Measurements from ENCODE around the gene IQGAP1. TPM values are rescaled to one million over a fixed set of nuclear protein-coding genes. Genes with fewer than 3 reads are reported as not detected.

The IQGAP1 gene
- total and polyA plus RNA-seq, 2 of the 4 experiments (the other 2 are of a cell fraction), result 87.5 to 207 TPM

DNA sequence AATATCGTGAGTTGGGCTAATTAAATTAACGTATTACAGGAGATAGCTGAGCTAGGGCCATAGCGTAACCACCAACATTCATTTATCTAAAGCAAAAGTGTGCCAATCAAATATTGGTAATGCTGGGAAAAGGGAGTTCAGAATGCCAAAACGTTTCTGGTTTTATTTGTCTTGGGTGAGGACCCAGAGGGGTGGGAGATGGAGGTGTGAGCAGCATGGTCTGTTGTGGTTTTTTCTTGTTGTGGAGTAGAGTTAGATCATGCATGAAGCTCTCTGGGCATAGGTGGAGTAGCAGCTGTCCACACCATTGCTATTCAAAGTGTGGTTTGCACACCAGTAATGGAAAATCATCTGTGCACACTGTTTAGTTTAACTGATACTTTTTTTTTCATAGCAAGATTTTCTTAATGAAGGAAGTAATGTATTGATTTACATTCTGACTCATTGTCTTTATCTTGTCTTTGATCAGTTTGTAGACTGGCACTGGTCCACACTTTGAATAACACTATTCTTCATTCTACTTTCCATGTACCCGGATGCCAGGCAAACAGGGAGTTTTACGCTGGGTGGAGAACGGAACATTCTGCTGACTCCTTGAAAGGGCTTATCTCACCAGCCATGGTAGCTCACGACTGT lies 90.9 kb downstream of the IQGAP1 start:
- no peak overlapping the region for H2BK15ac ChIP-seq (ENCODE audit: low read depth, low read length)
- no peaks in the 10 kb centered on the region for H3K4me1 ChIP-seq (ENCODE audit: control insufficient read depth, insufficient read depth, low read length)
- H4K20me1 ChIP-seq (ENCODE audit: insufficient read depth, low read length), result no peaks in the 10 kb centered on the region
- H3K27me3 ChIP-seq (ENCODE audit: control insufficient read depth, insufficient read depth, low read length), result no peaks in the 10 kb centered on the region
- no peak overlapping the region for H2AFZ ChIP-seq (replicated peaks; ENCODE audit: low read length, poor library complexity)
- no peak overlapping the region for H3K4ac ChIP-seq (ENCODE audit: low read depth, low read length)
- CTCF ChIA-PET, result interaction anchor here (1.0 kb wide), 1 partner anchor 159 kb away, joined by 3 read pairs; no protein-coding TSS in a partner anchor
- no TSS peak for BruUV-seq (replicated peaks)
- H3K4me2 ChIP-seq (ENCODE audit: low read depth, low read length), result no peak overlapping the region
- no peak overlapping the region for H3K23ac ChIP-seq (ENCODE audit: low read depth, low read length)
- H2BK120ac ChIP-seq (ENCODE audit: low read depth, low read length), result no peak overlapping the region
- TF ChIP-seq RAD21 (IDR thresholded peaks at IDR 0.05; ENCODE audit: low read length) (no peak), SMC3 (IDR thresholded peaks at IDR 0.05; ENCODE audit: low read depth, low read length) (no peak), BHLHE40 (IDR thresholded peaks at IDR 0.05; ENCODE audit: low read depth, low read length) (no peak), MAZ (IDR thresholded peaks at IDR 0.05; ENCODE audit: borderline replicate concordance, low read depth, low read length) (no peak), CEBPB (IDR thresholded peaks at IDR 0.05; ENCODE audit: low read depth, low read length) (no peak), CHD1 (IDR thresholded peaks at IDR 0.05; ENCODE audit: low read depth, low read length) (no peak), NFE2L2 (IDR thresholded peaks at IDR 0.05; ENCODE audit: low read depth, low read length) (no peak), MXI1 (IDR thresholded peaks at IDR 0.05; ENCODE audit: borderline replicate concordance, low read depth, low read length) (no peak), POLR2A (IDR thresholded peaks at IDR 0.05; ENCODE audit: low read depth, low read length) (no peak), RFX5 (IDR thresholded peaks at IDR 0.05; ENCODE audit: low read depth, low read length) (no peak), RCOR1 (IDR thresholded peaks at IDR 0.05; ENCODE audit: insufficient replicate concordance, low read length) (no peak), MAFK (IDR thresholded peaks at IDR 0.05; ENCODE audit: low read depth, low read length) (no peak), FOS (IDR thresholded peaks at IDR 0.05; ENCODE audit: low read depth, low read length) (no peak)
- TF ChIP-seq, protein P1, sequence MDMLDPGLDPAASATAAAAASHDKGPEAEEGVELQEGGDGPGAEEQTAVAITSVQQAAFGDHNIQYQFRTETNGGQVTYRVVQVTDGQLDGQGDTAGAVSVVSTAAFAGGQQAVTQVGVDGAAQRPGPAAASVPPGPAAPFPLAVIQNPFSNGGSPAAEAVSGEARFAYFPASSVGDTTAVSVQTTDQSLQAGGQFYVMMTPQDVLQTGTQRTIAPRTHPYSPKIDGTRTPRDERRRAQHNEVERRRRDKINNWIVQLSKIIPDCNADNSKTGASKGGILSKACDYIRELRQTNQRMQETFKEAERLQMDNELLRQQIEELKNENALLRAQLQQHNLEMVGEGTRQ (IDR thresholded peaks at IDR 0.05; ENCODE audit: low read depth, low read length), result no peak
- TF ChIP-seq, protein P2, sequence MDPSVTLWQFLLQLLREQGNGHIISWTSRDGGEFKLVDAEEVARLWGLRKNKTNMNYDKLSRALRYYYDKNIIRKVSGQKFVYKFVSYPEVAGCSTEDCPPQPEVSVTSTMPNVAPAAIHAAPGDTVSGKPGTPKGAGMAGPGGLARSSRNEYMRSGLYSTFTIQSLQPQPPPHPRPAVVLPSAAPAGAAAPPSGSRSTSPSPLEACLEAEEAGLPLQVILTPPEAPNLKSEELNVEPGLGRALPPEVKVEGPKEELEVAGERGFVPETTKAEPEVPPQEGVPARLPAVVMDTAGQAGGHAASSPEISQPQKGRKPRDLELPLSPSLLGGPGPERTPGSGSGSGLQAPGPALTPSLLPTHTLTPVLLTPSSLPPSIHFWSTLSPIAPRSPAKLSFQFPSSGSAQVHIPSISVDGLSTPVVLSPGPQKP (IDR thresholded peaks at IDR 0.05; ENCODE audit: borderline replicate concordance, low read depth, low read length), result no peak
- TF ChIP-seq, protein P3, sequence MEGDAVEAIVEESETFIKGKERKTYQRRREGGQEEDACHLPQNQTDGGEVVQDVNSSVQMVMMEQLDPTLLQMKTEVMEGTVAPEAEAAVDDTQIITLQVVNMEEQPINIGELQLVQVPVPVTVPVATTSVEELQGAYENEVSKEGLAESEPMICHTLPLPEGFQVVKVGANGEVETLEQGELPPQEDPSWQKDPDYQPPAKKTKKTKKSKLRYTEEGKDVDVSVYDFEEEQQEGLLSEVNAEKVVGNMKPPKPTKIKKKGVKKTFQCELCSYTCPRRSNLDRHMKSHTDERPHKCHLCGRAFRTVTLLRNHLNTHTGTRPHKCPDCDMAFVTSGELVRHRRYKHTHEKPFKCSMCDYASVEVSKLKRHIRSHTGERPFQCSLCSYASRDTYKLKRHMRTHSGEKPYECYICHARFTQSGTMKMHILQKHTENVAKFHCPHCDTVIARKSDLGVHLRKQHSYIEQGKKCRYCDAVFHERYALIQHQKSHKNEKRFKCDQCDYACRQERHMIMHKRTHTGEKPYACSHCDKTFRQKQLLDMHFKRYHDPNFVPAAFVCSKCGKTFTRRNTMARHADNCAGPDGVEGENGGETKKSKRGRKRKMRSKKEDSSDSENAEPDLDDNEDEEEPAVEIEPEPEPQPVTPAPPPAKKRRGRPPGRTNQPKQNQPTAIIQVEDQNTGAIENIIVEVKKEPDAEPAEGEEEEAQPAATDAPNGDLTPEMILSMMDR (conservative IDR thresholded peaks at IDR 0.05; ENCODE audit: low read depth, low read length), result no peak
- WGBS, 2 experiments (ENCODE audit: extremely low coverage in 2 of 2, insufficient read length in 1 of 2), result no CpG with 5 or more reads among the region's 8 CpGs
- H3K56ac ChIP-seq (ENCODE audit: extremely low read depth, insufficient read depth, low read length), result no peak overlapping the region
- peaks cover 51% of the 10 kb centered on the region for H3K36me3 ChIP-seq (ENCODE audit: control insufficient read depth, insufficient read depth, low read length)
- H3K27ac ChIP-seq (ENCODE audit: insufficient read depth, low read length), result no peak overlapping the region
- no peak overlapping the region for H3K4me3 ChIP-seq (ENCODE audit: insufficient read depth, low read depth, low read length)
- H2BK5ac ChIP-seq (ENCODE audit: low read depth, low read length, poor library complexity, severe bottlenecking), result no peak overlapping the region
- dilution Hi-C loops (cut with HindIII; ENCODE audit: low sequenced_read_pairs, unreplicated experiment) (no loop called here), intact Hi-C loops (cut with micrococcal nuclease) (no loop called here), in situ Hi-C loops (cut with MboI; ENCODE audit: low sequenced_read_pairs) (no loop called here)
- no peak overlapping the region for H2BK20ac ChIP-seq (ENCODE audit: low read depth, low read length)
- no peak for DNase-seq
- no peaks in the 10 kb centered on the region for H3K9me3 ChIP-seq (ENCODE audit: control insufficient read depth, insufficient read depth, low read length)
- H4K91ac ChIP-seq (ENCODE audit: insufficient read depth, low read depth, low read length), result no peak overlapping the region
- H4K5ac ChIP-seq (ENCODE audit: low read depth, low read length), result no peak overlapping the region
- ATAC-seq (ENCODE audit: low read depth), result no peak; the same call in 1 of the 2 replicates
- H4K8ac ChIP-seq (ENCODE audit: low read depth in 2 of 2, low read length in 2 of 2), result no peak overlapping the region
- no peak overlapping the region for H2AK9ac ChIP-seq (replicated peaks; ENCODE audit: low read depth, low read length, poor library complexity)
- H3K79me1 ChIP-seq (ENCODE audit: low read depth in 1 of 2, low read length in 2 of 2), result peaks cover 7 to 40% of the 10 kb centered on the region in 2 experiments; a peak in 3 of 4 replicates
- POLR2A ChIA-PET (ENCODE audit: unreplicated experiment), result no interaction called here
- H3K14ac ChIP-seq (replicated peaks; ENCODE audit: low read depth, low read length), result no peak overlapping the region
- H3K9me1 ChIP-seq (ENCODE audit: insufficient read depth, low read length), result no peaks in the 10 kb centered on the region; the same call in 1 of the 2 replicates
- no peak overlapping the region for H3K18ac ChIP-seq (ENCODE audit: low read depth, low read length)
- no peak overlapping the region for H2AK5ac ChIP-seq (ENCODE audit: low read depth, low read length)
- H3K9ac ChIP-seq (ENCODE audit: low read depth, low read length), result no peak overlapping the region
